A549 (cell line): ENCODE data around the gene SIVA1. TPM values are rescaled to one million over a fixed set of nuclear protein-coding genes. Genes with fewer than 3 reads are reported as not detected.

Experiments used
- ATAC-seq, 2 experiments: fragments of 200-7000 bp in 1 of 2; fragments of >200 bp in 1 of 2; cut with Nextera tagmentation in 1 of 2; cut with Tn5 transposase in 1 of 2; 3 replicates each; pipeline versions ENCODE4 v1.8.0 to v1.9.1; 2018 to 2020; ENCODE audit warnings: mild to moderate bottlenecking in 1 of 2, moderate library complexity in 1 of 2
- CTCF ChIA-PET: fragments of 300-600 bp; sonication (Branson Sonifier 250); formaldehyde crosslinking; extraction: SDS; loops from one replicate; lab custom pipeline; 2021; ENCODE audit warnings: antibody characterized with exemption, inconsistent platforms; lab: Yijun Ruan, JAX
- POLR2A ChIA-PET: fragments of 350-600 bp; formaldehyde crosslinking; extraction: SDS; loops from one replicate; lab custom pipeline; 2021; ENCODE audit warnings: antibody characterized with exemption, inconsistent platforms; lab: Yijun Ruan, JAX
- DNase-seq, 2 experiments: peaks; one replicate each; pipeline versions ENCODE4 v3.0.0 to v3.0.0-alpha.2; 2011 to 2016; ENCODE audit warnings: low read depth in 1 of 2, low spot score in 1 of 2
- FAIRE-seq: peaks from 2 replicates; lab custom pipeline; 2011; peaks lifted over from hg19 to GRCh38; lab: Jason Lieb, UNC
- H3K27ac ChIP-seq, 2 experiments: fragments of >200 bp; sonication (Bioruptor Twin); formaldehyde crosslinking; 3 replicates each; pipeline ENCODE4 v1.5.1; 2016 to 2017
- H3K4me1 ChIP-seq: fragments of >200 bp; sonication (Bioruptor Twin); formaldehyde crosslinking; 3 replicates; pipeline ENCODE4 v1.6.1; 2016
- H3K4me2 ChIP-seq: fragments of >200 bp; sonication (Bioruptor Twin); formaldehyde crosslinking; 3 replicates; pipeline ENCODE4 v1.6.1; 2016
- H3K4me3 ChIP-seq: fragments of >200 bp; sonication (Bioruptor Twin); formaldehyde crosslinking; 3 replicates; pipeline ENCODE4 v1.5.1; 2016
- H3K9me3 ChIP-seq: fragments of >200 bp; sonication (Bioruptor Twin); formaldehyde crosslinking; 3 replicates; pipeline ENCODE4 v1.6.1; 2016
- CBX8 ChIP-seq: fragments of 200-600 bp; sonication (generic); IDR thresholded peaks from 2 replicates; pipeline ENCODE4 v1.6.1; 2016
- EHMT2 ChIP-seq: fragments of 200-600 bp; sonication (generic); IDR thresholded peaks from 2 replicates; pipeline ENCODE4 v1.6.1; 2016; ENCODE audit warnings: antibody characterized with exemption, low read depth, mild to moderate bottlenecking, moderate library complexity
- FOXS1 ChIP-seq: fragments of 250-450 bp; sonication (Bioruptor Pico); IDR thresholded peaks from 2 replicates; pipeline ENCODE4 v1.5.0; 2020; ENCODE audit warnings: mild to moderate bottlenecking, moderate library complexity
- HDAC2 ChIP-seq: fragments of 200-600 bp; sonication (generic); IDR thresholded peaks from 2 replicates; pipeline ENCODE4 v1.6.1; 2016
- NFE2L2 ChIP-seq: fragments of 150-350 bp; conservative IDR thresholded peaks from 2 replicates; pipeline ENCODE4 v1.6.1; 2014; ENCODE audit warnings: low read length
- NPAS2 ChIP-seq: fragments of 250-450 bp; sonication (Bioruptor Pico); IDR thresholded peaks from 2 replicates; pipeline ENCODE4 v1.8.0; 2022; ENCODE audit warnings: mild to moderate bottlenecking, moderate library complexity, borderline replicate concordance
- NR3C1 ChIP-seq: fragments of >200 bp; sonication (Bioruptor Twin); formaldehyde crosslinking; IDR thresholded peaks from 3 replicates; pipeline ENCODE4 v1.6.1; 2017
- PHF8 ChIP-seq: fragments of 200-600 bp; sonication (generic); IDR thresholded peaks from 2 replicates; pipeline ENCODE4 v1.6.1; 2016; ENCODE audit warnings: low read depth, mild to moderate bottlenecking, antibody characterized with exemption, moderate library complexity, borderline replicate concordance
- TP53 ChIP-seq: fragments of 250-450 bp; sonication (Bioruptor Pico); IDR thresholded peaks from 2 replicates; pipeline ENCODE4 v1.5.0; 2021; ENCODE audit warnings: mild to moderate bottlenecking, moderate library complexity
- ZNF302 ChIP-seq: fragments of 250-450 bp; sonication (Bioruptor Pico); IDR thresholded peaks from 2 replicates; pipeline ENCODE4 v1.9.0; 2021; ENCODE audit warnings: inconsistent platforms, mild to moderate bottlenecking, moderate library complexity
- ZSCAN20 ChIP-seq: fragments of 250-450 bp; sonication (Bioruptor Pico); IDR thresholded peaks from 2 replicates; pipeline ENCODE4 v1.8.0; 2022; ENCODE audit warnings: mild to moderate bottlenecking, moderate library complexity
- WGBS: methylation state at CpG from one replicate; pipeline ENCODE4 v1.1.6; 2017; ENCODE audit errors: missing lambda C conversion rate; 5-methylcytosine and 5-hydroxymethylcytosine counted together
- polyA plus RNA-seq, 4 experiments: library from polyadenylated mRNA; depleted of rRNA in 3 of 4; stranded (reverse); fragments of >200 nt; fragmentation: RNase III in 1 of 4; extraction: RNeasy Plus Mini Kit Qiagen cat#74134 plus additional on column Dnase treatment in 1 of 4; gene quantifications; 2 replicates in 3 of 4; 3 replicates in 1 of 4; pipeline ENCODE4 v1.2.3, GENCODE V29; 2011 to 2017
- TF ChIP-seq, protein P1 (sequence below): fragments of 150-350 bp; IDR thresholded peaks from 2 replicates; pipeline ENCODE4 v1.6.1; 2014; ENCODE audit warnings: low read depth, mild to moderate bottlenecking, low read length
- TF ChIP-seq, protein P2 (sequence below): IDR thresholded peaks from 2 replicates; pipeline ENCODE4 v1.6.1; 2012; ENCODE audit warnings: low read depth, borderline replicate concordance
- TF ChIP-seq, protein P3 (sequence below): fragments of >200 bp; sonication (Bioruptor Twin); formaldehyde crosslinking; IDR thresholded peaks from 3 replicates; pipeline ENCODE4 v1.5.1; 2016
- TF ChIP-seq, protein P4 (sequence below): fragments of >200 bp; sonication (Bioruptor Twin); formaldehyde crosslinking; IDR thresholded peaks from 2 replicates; pipeline ENCODE4 v1.6.1; 2016

SIVA1 gene
- polyA plus RNA-seq, 2 of the 4 experiments (the other 2 are of a cell fraction) = 90.0 to 169 TPM

DNA sequence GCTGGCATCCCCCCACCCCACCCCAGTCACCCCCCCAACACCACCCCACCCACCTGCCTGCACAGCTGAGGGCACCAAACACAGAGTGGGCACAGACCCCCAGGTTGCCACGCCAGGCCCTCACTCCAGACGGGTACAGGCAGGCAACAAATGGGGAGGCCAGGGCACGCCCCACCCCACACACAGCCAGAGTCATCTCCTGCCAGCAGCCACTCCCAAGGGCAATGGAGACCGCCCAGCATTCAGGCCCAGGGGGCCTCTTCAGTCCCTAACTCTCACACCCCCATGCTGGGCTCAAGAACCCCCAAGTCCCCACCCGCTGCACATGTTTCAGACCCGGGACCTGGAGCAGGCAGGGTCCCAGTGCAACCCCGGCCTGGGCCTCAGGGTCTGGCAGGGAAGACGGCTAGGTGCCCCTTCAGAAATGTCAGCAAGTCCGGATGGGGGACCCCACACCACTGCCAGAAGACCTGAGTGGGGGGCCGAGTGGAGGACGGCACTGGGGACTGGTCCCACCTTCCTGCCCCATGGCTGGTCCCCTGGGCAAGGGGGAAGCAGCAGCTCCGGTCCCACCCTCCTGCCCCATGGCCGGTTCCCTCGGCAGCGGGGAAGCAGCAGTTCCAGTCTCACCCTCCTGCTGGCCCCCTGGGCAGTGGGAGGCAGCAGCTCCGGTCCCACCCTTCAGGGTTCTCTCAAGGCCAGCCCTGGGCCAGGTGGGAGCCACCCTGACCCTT lies 30.7 kb downstream of the SIVA1 start:
- Histone ChIP-seq H3K9me3 (no peaks in the 10 kb centered on the region), H3K27ac (no peak overlapping the region), H3K4me2 (no peak overlapping the region), H3K4me3 (no peak overlapping the region), H3K4me1 (0 out of 3 replicates have a peak, but pooled peaks cover 10% of the 10 kb centered on the region)
- FAIRE-seq (no peak), DNase-seq (no peak), ATAC-seq (no peak)
- ChIA-PET CTCF (interaction anchor here (0.6 to 1.4 kb wide), 2 partner anchors 37 to 39 kb away, joined by 3 to 5 read pairs; no protein-coding TSS in a partner anchor), POLR2A (no interaction called here)
- WGBS = 94% methylated on average over 10 of the region's 16 CpGs
- TF ChIP-seq FOXS1 (CRISPR knock-in tag) = no peak

DNA sequence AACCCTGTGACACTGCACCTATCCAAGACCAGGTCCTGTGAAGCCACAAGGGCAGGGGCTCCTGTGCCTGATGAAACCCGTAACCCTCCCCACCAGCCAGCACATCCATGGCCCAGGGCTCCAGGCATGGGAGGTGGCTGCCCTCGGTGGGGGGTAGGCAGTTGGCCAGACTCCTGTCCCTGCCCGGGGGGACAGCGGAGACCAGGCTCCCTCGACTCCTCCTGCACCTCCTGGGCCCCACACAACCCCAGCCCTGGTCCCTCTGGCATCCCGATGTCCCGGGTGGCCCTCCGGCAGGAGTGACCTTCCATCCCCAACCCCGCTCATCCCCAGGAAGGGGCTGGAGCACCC lies 31.2 kb downstream of the SIVA1 start:
- FAIRE-seq (no peak), ATAC-seq (no peak), DNase-seq (no peak)
- 81% methylated on average over 9 of the region's 9 CpGs for WGBS
- POLR2A ChIA-PET = no interaction called here
- CTCF ChIA-PET = interaction anchor here (0.6 to 1.4 kb wide), 6 partner anchors 13 to 42 kb away, joined by 3 to 14 read pairs (median 4); no protein-coding TSS in a partner anchor
- H3K4me1 ChIP-seq = 0 out of 3 replicates have a peak, but pooled peaks cover 10% of the 10 kb centered on the region
- no peak for TF ChIP-seq TP53 (CRISPR knock-in tag)
- TF ChIP-seq, protein P1, sequence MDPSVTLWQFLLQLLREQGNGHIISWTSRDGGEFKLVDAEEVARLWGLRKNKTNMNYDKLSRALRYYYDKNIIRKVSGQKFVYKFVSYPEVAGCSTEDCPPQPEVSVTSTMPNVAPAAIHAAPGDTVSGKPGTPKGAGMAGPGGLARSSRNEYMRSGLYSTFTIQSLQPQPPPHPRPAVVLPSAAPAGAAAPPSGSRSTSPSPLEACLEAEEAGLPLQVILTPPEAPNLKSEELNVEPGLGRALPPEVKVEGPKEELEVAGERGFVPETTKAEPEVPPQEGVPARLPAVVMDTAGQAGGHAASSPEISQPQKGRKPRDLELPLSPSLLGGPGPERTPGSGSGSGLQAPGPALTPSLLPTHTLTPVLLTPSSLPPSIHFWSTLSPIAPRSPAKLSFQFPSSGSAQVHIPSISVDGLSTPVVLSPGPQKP = no peak
- TF ChIP-seq NR3C1 = no peak
- TF ChIP-seq PHF8 = no peak
- no peak for TF ChIP-seq NFE2L2
- TF ChIP-seq, all 56 proteins: peak for 0
- Histone ChIP-seq H3K9me3 (no peaks in the 10 kb centered on the region), H3K4me2 (no peak overlapping the region), H3K27ac (no peak overlapping the region), H3K4me3 (no peak overlapping the region)

DNA sequence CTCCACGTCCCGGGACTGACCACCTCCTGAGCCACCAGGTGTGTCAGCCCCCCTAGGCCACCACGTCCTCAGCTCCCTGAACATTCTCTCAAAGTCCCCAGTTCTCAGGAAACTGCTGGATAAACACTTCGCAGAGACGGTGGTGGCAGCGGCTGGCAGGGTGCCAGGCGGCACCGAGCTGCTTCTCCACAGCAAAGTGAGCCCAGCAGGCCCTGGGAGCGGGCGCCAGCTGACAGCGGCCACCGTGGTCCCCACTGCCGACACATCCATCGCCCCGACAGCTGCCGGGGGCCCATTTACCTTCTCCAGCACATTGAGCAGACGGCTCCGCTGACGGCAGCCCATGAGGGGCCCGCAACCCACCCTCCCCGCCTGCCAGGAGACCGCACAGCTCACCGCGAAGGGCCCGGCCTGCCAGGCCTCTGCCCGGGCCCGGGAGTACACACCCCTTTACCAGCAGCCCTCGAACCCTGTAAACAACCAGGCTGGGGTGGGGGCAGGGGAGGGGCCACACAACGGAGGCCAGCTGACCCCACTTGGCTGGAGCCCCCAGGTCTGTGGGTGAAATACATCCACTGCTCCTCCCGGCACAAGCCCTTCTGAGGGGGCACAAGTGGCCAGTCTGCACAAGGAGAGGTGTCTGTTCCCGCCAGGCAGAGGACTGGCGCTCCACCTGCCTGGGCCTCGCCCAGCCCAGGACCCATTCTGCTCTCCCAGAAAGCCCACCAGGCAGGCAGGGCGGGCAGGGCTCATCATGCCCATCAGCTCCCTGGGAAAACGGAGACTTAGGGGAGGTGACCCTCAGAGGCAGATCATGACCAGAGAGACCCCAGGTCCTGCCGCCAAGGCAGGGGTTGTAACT lies 32.1 kb downstream of the SIVA1 start:
- Histone ChIP-seq H3K4me1 (0 out of 3 replicates have a peak, but pooled peaks cover 10% of the 10 kb centered on the region), H3K4me2 (no peak overlapping the region), H3K9me3 (no peaks in the 10 kb centered on the region), H3K4me3 (no peak overlapping the region), H3K27ac (no peak overlapping the region)
- WGBS = 70% methylated on average over 20 of the region's 36 CpGs
- CTCF ChIA-PET = interaction anchor here (0.9 to 1.4 kb wide), 6 partner anchors 14 to 42 kb away, joined by 3 to 14 read pairs (median 4); no protein-coding TSS in a partner anchor
- POLR2A ChIA-PET = no interaction called here
- TF ChIP-seq HDAC2 = no peak
- no peak for DNase-seq
- no peak for FAIRE-seq
- ATAC-seq = no peak

DNA sequence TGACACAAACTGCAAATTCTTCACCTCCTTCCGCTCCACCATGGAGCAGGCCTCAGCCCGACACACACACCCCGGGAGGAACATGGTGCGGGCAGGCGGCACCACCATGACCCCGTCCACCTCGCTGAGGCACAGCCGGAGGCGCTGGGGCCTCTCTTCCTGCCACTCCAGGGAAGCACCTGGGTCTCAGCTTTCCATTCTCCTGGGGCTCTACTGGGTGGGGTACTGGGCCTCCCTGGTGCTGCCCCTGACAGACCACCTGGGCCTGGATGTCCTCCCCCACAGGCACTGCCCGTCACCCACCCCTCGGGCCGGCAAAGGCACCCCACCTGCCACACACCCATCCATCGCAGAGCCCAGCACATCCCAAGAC lies 32.7 kb downstream of the SIVA1 start:
- Histone ChIP-seq H3K4me2 (no peak overlapping the region), H3K9me3 (no peaks in the 10 kb centered on the region), H3K27ac (no peak overlapping the region)
- no peak for DNase-seq
- ATAC-seq = no peak
- TF ChIP-seq, protein P2, sequence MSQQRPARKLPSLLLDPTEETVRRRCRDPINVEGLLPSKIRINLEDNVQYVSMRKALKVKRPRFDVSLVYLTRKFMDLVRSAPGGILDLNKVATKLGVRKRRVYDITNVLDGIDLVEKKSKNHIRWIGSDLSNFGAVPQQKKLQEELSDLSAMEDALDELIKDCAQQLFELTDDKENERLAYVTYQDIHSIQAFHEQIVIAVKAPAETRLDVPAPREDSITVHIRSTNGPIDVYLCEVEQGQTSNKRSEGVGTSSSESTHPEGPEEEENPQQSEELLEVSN = no peak
- TF ChIP-seq CBX8 = no peak
- no peak for TF ChIP-seq NPAS2
- no peak for TF ChIP-seq EHMT2
- TF ChIP-seq NFE2L2 = no peak
- no peak for TF ChIP-seq ZSCAN20 (CRISPR knock-in tag)
- no peak for TF ChIP-seq ZNF302 (CRISPR knock-in tag)
- TF ChIP-seq, protein P3, sequence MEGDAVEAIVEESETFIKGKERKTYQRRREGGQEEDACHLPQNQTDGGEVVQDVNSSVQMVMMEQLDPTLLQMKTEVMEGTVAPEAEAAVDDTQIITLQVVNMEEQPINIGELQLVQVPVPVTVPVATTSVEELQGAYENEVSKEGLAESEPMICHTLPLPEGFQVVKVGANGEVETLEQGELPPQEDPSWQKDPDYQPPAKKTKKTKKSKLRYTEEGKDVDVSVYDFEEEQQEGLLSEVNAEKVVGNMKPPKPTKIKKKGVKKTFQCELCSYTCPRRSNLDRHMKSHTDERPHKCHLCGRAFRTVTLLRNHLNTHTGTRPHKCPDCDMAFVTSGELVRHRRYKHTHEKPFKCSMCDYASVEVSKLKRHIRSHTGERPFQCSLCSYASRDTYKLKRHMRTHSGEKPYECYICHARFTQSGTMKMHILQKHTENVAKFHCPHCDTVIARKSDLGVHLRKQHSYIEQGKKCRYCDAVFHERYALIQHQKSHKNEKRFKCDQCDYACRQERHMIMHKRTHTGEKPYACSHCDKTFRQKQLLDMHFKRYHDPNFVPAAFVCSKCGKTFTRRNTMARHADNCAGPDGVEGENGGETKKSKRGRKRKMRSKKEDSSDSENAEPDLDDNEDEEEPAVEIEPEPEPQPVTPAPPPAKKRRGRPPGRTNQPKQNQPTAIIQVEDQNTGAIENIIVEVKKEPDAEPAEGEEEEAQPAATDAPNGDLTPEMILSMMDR = no peak
- TF ChIP-seq, protein P4, sequence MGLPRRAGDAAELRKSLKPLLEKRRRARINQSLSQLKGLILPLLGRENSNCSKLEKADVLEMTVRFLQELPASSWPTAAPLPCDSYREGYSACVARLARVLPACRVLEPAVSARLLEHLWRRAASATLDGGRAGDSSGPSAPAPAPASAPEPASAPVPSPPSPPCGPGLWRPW = no peak
- no peak for TF ChIP-seq NR3C1
- TF ChIP-seq, all 56 proteins: peak for 0
- WGBS = 83% methylated on average over 13 of the region's 13 CpGs
- ChIA-PET CTCF (interaction anchor here (1.1 to 1.4 kb wide), 4 partner anchors 15 to 41 kb away, joined by 3 to 14 read pairs (median 4); no protein-coding TSS in a partner anchor), POLR2A (no interaction called here)
- Histone ChIP-seq H3K4me3 (no peak overlapping the region), H3K4me1 (0 out of 3 replicates have a peak, but pooled peaks cover 10% of the 10 kb centered on the region)
- FAIRE-seq = no peak
